ENCODE results near the gene DNHD1. TPM values are rescaled to one million over a fixed set of nuclear protein-coding genes. Genes with fewer than 3 reads are reported as not detected.

Gene DNHD1
- total RNA-seq, 4 donors from 2014 or later = 9.9 to 30.3 (median 14.3) TPM

GRCh38 chr11:6570691-6571427 lies 73.8 kb downstream of the DNHD1 start:
- no peak for TF ChIP-seq CTCF (IDR thresholded peaks at IDR 0.05; ENCODE audit: low read depth)

GRCh38 chr11:6571434-6572008 lies 74.4 kb downstream of the DNHD1 start:
- no peak for TF ChIP-seq CTCF (IDR thresholded peaks at IDR 0.05; ENCODE audit: low read depth)

GRCh38 chr11:6572215-6572614 lies 75.1 kb downstream of the DNHD1 start:
- no peak for TF ChIP-seq CTCF (IDR thresholded peaks at IDR 0.05; ENCODE audit: low read depth)

- TF ChIP-seq CTCF (IDR thresholded peaks at IDR 0.05; ENCODE audit: low read depth) = no peak
Observed at GRCh38 chr11:6574816-6575715, 78.0 kb downstream of the DNHD1 start.

GRCh38 chr11:6576471-6577373 lies 79.6 kb downstream of the DNHD1 start:
- TF ChIP-seq CTCF (IDR thresholded peaks at IDR 0.05; ENCODE audit: low read depth) = no peak

GRCh38 chr11:6578134-6578533 lies 81.1 kb downstream of the DNHD1 start:
- TF ChIP-seq CTCF (IDR thresholded peaks at IDR 0.05; ENCODE audit: low read depth) = no peak

All from subcutaneous adipose tissue (tissue), 4 donors.